GM18951 (cell line): Measurements from ENCODE around the gene NOBOX.
"Not testable (repeated sequence)": the region's sequence is repeated elsewhere in the genome, so short reads cannot be mapped to it uniquely, and the experiment has no call there.

Experiments used
- POLR2A ChIP-seq: IDR thresholded peaks from 4 replicates; pipeline ENCODE4 v1.6.1; 2011; ENCODE audit warnings: mild to moderate bottlenecking; ENCODE audit not compliant: insufficient read length, insufficient read depth; ENCODE audit errors: extremely low read depth
- in situ Hi-C: fragments of 300-500 bp; cut with MboI; formaldehyde crosslinking; loops from one replicate; pipeline ENCODE4 v1.12.0; 2022; ENCODE audit warnings: low sequenced_read_pairs, mixed read lengths, inconsistent platforms; ENCODE audit not compliant: unreplicated experiment

Gene NOBOX

GRCh38 chr7:144403649-144404061 lies at the start of gene NOBOX:
NOBOX (minus strand) TSS chr7:144403693.
- in situ Hi-C loops = no loop called here
- TF ChIP-seq POLR2A = no peak

GRCh38 chr7:144452064-144452463 lies 48.6 kb upstream of the NOBOX start:
- TF ChIP-seq POLR2A = no peak
- in situ Hi-C loops = no loop called here

GRCh38 chr7:144445590-144445989 lies 42.1 kb upstream of the NOBOX start:
- in situ Hi-C loops = no loop called here
- no peak for TF ChIP-seq POLR2A

GRCh38 chr7:144439717-144440205 lies 36.3 kb upstream of the NOBOX start:
- in situ Hi-C loops = no loop called here
- TF ChIP-seq POLR2A = no peak

- no peak for TF ChIP-seq POLR2A
- in situ Hi-C loops = no loop called here
Observed at GRCh38 chr7:144438759-144439158, 35.3 kb upstream of the NOBOX start.

- no peak for TF ChIP-seq POLR2A
- in situ Hi-C loops = no loop called here
Observed at GRCh38 chr7:144437370-144438191, 34.1 kb upstream of the NOBOX start.

GRCh38 chr7:144436500-144436899 lies 33.0 kb upstream of the NOBOX start:
- no peak for TF ChIP-seq POLR2A
- in situ Hi-C loops = no loop called here

GRCh38 chr7:144428431-144428830 lies 24.9 kb upstream of the NOBOX start:
- in situ Hi-C loops = no loop called here
- no peak for TF ChIP-seq POLR2A

GRCh38 chr7:144427539-144427938 lies 24.0 kb upstream of the NOBOX start:
- in situ Hi-C loops = not testable (repeated sequence)

- in situ Hi-C loops = not testable (repeated sequence)
Observed at GRCh38 chr7:144418931-144419330, 15.4 kb upstream of the NOBOX start.

- TF ChIP-seq POLR2A = no peak
- in situ Hi-C loops = no loop called here
Observed at GRCh38 chr7:144416341-144416740, 12.8 kb upstream of the NOBOX start.

GRCh38 chr7:144415858-144416257 lies 12.4 kb upstream of the NOBOX start:
- TF ChIP-seq POLR2A = no peak
- in situ Hi-C loops = no loop called here

GRCh38 chr7:144414815-144415214 lies 11.3 kb upstream of the NOBOX start:
- no peak for TF ChIP-seq POLR2A
- in situ Hi-C loops = no loop called here

- no peak for TF ChIP-seq POLR2A
- in situ Hi-C loops = no loop called here
Observed at GRCh38 chr7:144410441-144410840, 6.9 kb upstream of the NOBOX start.
